Mesenchymal stem cell (in vitro differentiated cells and primary cell): ENCODE measurements around the gene KIF23.

Experiments
- DNase-seq: peaks from one replicate; pipeline ENCODE4 v3.0.0-alpha.2; 2013
- H2AFZ ChIP-seq: one replicate; pipeline ENCODE4 v1.6.1; 2013; ENCODE audit warnings: low read depth, mild to moderate bottlenecking, control low read depth, inconsistent platforms, low read length, moderate library complexity
- H2AK5ac ChIP-seq: 2 replicates; pipeline ENCODE4 v1.6.1; 2013; ENCODE audit warnings: low read length, moderate library complexity, mild to moderate bottlenecking, inconsistent platforms; ENCODE audit not compliant: severe bottlenecking
- H2BK120ac ChIP-seq: one replicate; pipeline ENCODE4 v1.6.1; 2013; ENCODE audit warnings: low read depth, mild to moderate bottlenecking, inconsistent platforms, low read length, moderate library complexity
- H2BK12ac ChIP-seq, 2 experiments: one replicate each; pipeline ENCODE4 v1.6.1; 2013; ENCODE audit warnings: inconsistent platforms in 2 of 2, low read length in 2 of 2, mild to moderate bottlenecking in 2 of 2, moderate library complexity in 2 of 2, control low read depth in 1 of 2
- H2BK15ac ChIP-seq: one replicate; pipeline ENCODE4 v1.6.1; 2013; ENCODE audit warnings: mild to moderate bottlenecking, low read depth, inconsistent platforms; ENCODE audit not compliant: poor library complexity, severe bottlenecking
- H2BK5ac ChIP-seq: 2 replicates; pipeline ENCODE4 v1.6.1; 2013; ENCODE audit warnings: low read depth, mild to moderate bottlenecking, low read length, control low read depth, inconsistent platforms; ENCODE audit not compliant: poor library complexity, severe bottlenecking
- H3K14ac ChIP-seq, 2 experiments: one replicate each; pipeline ENCODE4 v1.6.1; 2013; ENCODE audit warnings: inconsistent platforms in 2 of 2, low read length in 2 of 2, control low read depth in 1 of 2, mild to moderate bottlenecking in 1 of 2, moderate library complexity in 1 of 2
- H3K18ac ChIP-seq, 2 experiments: one replicate each; pipeline ENCODE4 v1.6.1; 2013; ENCODE audit warnings: inconsistent platforms in 2 of 2, low read length in 2 of 2, control low read depth in 1 of 2, low read depth in 1 of 2, mild to moderate bottlenecking in 1 of 2
- H3K23ac ChIP-seq, 2 experiments: one replicate each; pipeline ENCODE4 v1.6.1; 2013; ENCODE audit warnings: inconsistent platforms in 2 of 2, low read length in 2 of 2, mild to moderate bottlenecking in 2 of 2, moderate library complexity in 2 of 2, control low read depth in 1 of 2
- H3K27ac ChIP-seq: 2 replicates; pipeline ENCODE4 v1.5.1; 2013; ENCODE audit warnings: mild to moderate bottlenecking, moderate library complexity, low read length, control low read depth, inconsistent platforms; ENCODE audit not compliant: poor library complexity, severe bottlenecking
- H3K27me3 ChIP-seq, 2 experiments: 2 replicates each; pipeline versions ENCODE4 v1.6.1 to v1.7.0; 2013; ENCODE audit warnings: low read length in 2 of 2, mild to moderate bottlenecking in 2 of 2, moderate library complexity in 2 of 2, control low read depth in 1 of 2, inconsistent platforms in 1 of 2; ENCODE audit not compliant: control insufficient read depth in 1 of 2, insufficient read depth in 1 of 2
- H3K36me3 ChIP-seq, 2 experiments: 2 replicates each; pipeline versions ENCODE4 v1.6.1 to v1.7.0; 2013; ENCODE audit warnings: low read length in 2 of 2, control low read depth in 1 of 2, inconsistent platforms in 1 of 2, low read depth in 1 of 2, mild to moderate bottlenecking in 1 of 2; ENCODE audit not compliant: insufficient read depth in 2 of 2, control insufficient read depth in 1 of 2
- H3K4ac ChIP-seq, 2 experiments: one replicate each; pipeline ENCODE4 v1.6.1; 2013; ENCODE audit warnings: inconsistent platforms in 2 of 2, low read length in 2 of 2, mild to moderate bottlenecking in 2 of 2, moderate library complexity in 2 of 2, control low read depth in 1 of 2, low read depth in 1 of 2
- H3K4me1 ChIP-seq: 2 replicates; pipeline ENCODE4 v1.6.1; 2013; ENCODE audit warnings: low read depth, low read length, control low read depth; ENCODE audit not compliant: control insufficient read depth, insufficient read depth
- H3K4me2 ChIP-seq: 2 replicates; pipeline ENCODE4 v1.6.1; 2013; ENCODE audit warnings: low read length, mild to moderate bottlenecking, inconsistent platforms; ENCODE audit not compliant: poor library complexity, severe bottlenecking
- H3K4me3 ChIP-seq, 2 experiments: 2 replicates each; pipeline versions ENCODE4 v1.5.1 to v1.7.0; 2013; ENCODE audit warnings: low read length in 2 of 2, mild to moderate bottlenecking in 2 of 2, control low read depth in 1 of 2, low read depth in 1 of 2; ENCODE audit not compliant: insufficient read depth in 1 of 2
- H3K79me1 ChIP-seq: replicated peaks from 2 replicates; pipeline ENCODE4 v1.6.1; 2013; ENCODE audit warnings: mild to moderate bottlenecking, control low read depth, low read length, inconsistent platforms; ENCODE audit not compliant: poor library complexity, severe bottlenecking
- H3K9ac ChIP-seq: 2 replicates; pipeline ENCODE4 v1.7.0; 2013; ENCODE audit warnings: mild to moderate bottlenecking, low read length, moderate library complexity
- H3K9me3 ChIP-seq: 2 replicates; pipeline ENCODE4 v1.7.0; 2013; ENCODE audit warnings: mild to moderate bottlenecking, low read length; ENCODE audit not compliant: control insufficient read depth
- H4K8ac ChIP-seq: one replicate; pipeline ENCODE4 v1.6.1; 2013; ENCODE audit warnings: inconsistent platforms, mild to moderate bottlenecking, low read length, moderate library complexity
- H4K91ac ChIP-seq: one replicate; pipeline ENCODE4 v1.6.1; 2013; ENCODE audit warnings: mild to moderate bottlenecking, low read length, inconsistent platforms
- WGBS: methylation state at CpG from one replicate; pipeline ENCODE4 v1.1.7; 2013; ENCODE audit warnings: mixed read lengths; 5-methylcytosine and 5-hydroxymethylcytosine counted together

KIF23 gene

DNA sequence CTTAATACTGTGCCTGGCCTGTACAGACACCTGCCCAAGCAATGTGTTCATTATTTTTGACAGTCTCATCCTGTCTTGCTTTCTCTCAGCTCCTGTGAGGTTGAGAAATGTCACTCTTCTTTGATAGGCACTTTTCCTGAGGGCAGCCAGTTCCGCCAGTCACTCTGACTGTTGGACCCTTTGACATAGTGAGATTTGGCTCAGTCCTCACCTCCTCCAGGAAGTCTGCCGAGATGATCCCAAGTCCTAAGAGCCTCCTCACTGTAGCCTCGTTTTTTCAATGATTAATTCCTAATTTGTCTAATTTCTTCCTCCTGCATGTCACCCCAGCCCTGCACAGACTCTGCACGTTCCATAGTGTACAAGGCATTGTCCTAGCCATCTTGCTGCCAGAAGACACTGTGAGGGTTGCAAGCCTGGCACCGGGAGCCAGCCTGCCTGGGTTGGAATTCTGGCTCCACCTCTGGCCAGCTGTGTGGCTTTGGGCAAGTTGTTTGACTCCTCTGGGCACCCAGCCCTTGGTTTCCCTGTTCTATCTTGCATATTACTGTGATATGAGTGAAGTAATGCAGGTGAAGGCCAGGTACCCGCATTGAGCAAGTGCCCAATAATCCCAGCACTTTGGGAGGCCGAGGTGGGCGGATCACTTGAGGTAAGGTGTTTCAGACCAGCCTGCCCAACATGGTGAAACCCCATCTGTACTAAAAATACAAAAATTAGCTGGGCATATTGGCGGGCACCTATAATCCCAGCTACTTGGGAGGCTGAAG lies 62.7 kb downstream of the KIF23 start:
- H3K18ac ChIP-seq = no peak overlapping the region
- no peak overlapping the region for H3K27ac ChIP-seq
- no peak overlapping the region for H2BK5ac ChIP-seq
- H2BK15ac ChIP-seq = no peak overlapping the region
- H3K36me3 ChIP-seq = no peaks in the 10 kb centered on the region
- H3K9ac ChIP-seq = no peak overlapping the region
- H2AK5ac ChIP-seq = no peak overlapping the region
- no peak overlapping the region for H3K4me3 ChIP-seq
- no peak overlapping the region for H2AFZ ChIP-seq
- no peak overlapping the region for H3K14ac ChIP-seq
- no peak overlapping the region for H3K4ac ChIP-seq
- no peak overlapping the region for H3K23ac ChIP-seq
- no peak overlapping the region for H3K4me2 ChIP-seq
- no peak overlapping the region for H4K8ac ChIP-seq
- peaks cover 9 to 22% of the 10 kb centered on the region in 2 experiments for H3K27me3 ChIP-seq
- peaks cover 5% of the 10 kb centered on the region for H3K4me1 ChIP-seq
- H3K79me1 ChIP-seq = no peaks in the 10 kb centered on the region
- H2BK120ac ChIP-seq = no peak overlapping the region
- 87% methylated on average over 9 of the region's 9 CpGs for WGBS
- H2BK12ac ChIP-seq = no peak overlapping the region
- DNase-seq = no peak
- peaks cover 10% of the 10 kb centered on the region for H3K9me3 ChIP-seq
- H4K91ac ChIP-seq = no peak overlapping the region

DNA sequence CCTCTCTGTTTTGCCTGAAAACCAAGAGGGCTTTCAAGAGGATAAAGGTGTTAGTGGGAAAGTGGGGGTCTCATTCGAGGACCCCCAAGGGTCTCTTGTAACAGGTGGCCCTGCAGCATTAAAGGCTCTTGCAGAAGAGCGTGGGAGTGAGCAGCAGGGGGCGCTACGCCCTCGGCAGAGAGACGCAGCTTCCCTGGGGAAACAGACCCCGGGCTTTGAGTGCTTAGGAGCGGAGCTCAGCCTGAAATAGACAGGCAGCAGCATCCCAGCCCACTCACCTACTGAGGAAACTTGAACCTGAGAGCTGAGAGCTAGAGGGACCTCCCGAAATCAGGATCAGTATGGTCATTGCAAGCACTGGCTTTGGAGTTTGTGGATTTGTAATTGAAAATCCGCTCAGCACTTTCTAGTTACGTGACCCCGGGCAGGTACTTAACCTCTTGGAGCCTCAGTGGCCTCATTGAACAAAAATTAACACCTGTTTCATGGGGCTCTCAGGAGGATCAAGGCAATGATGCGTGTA lies 64.2 kb downstream of the KIF23 start:
- H3K4me2 ChIP-seq = no peak overlapping the region
- H2AFZ ChIP-seq = no peak overlapping the region
- H3K27me3 ChIP-seq = peaks cover 18 to 22% of the 10 kb centered on the region in 2 experiments
- peak; percentile 50 for DNase-seq
- H2AK5ac ChIP-seq = no peak overlapping the region
- no peak overlapping the region for H2BK15ac ChIP-seq
- WGBS = 34% methylated on average over 12 of the region's 13 CpGs
- no peak overlapping the region for H2BK12ac ChIP-seq
- H4K91ac ChIP-seq = no peak overlapping the region
- H3K9me3 ChIP-seq = peaks cover 10% of the 10 kb centered on the region
- H2BK120ac ChIP-seq = no peak overlapping the region
- H3K23ac ChIP-seq = no peak overlapping the region
- no peak overlapping the region for H3K4ac ChIP-seq
- H3K18ac ChIP-seq = no peak overlapping the region
- H2BK5ac ChIP-seq = no peak overlapping the region
- no peak overlapping the region for H3K27ac ChIP-seq
- H3K14ac ChIP-seq = no peak overlapping the region
- no peaks in the 10 kb centered on the region for H3K36me3 ChIP-seq
- H3K79me1 ChIP-seq = no peaks in the 10 kb centered on the region
- no peak overlapping the region for H4K8ac ChIP-seq
- H3K4me1 ChIP-seq = peaks cover 5% of the 10 kb centered on the region
- H3K4me3 ChIP-seq = no peak overlapping the region
- no peak overlapping the region for H3K9ac ChIP-seq

DNA sequence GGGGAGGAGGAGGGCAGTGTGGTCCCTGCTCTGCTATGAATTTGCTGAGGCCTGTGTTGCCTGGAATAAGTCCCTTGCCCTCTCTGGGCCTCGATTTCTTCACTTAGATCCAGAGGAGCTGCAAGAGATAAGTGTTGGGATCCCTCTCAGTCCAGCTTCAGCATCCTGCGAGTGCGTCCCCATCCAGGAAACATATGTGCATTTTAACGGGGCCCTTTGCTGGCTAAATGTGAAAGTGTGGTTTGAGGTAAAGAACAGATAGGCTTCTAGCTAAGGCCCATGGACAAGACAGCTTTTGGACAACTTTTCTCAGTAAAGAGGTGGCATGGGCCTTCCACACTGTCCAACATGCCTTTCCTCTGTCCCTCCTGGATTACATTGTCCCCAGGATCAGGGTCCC lies 64.9 kb downstream of the KIF23 start:
- Histone ChIP-seq H3K79me1 (no peaks in the 10 kb centered on the region), H2AK5ac (no peak overlapping the region), H3K18ac (no peak overlapping the region), H3K4me3 (no peak overlapping the region), H3K14ac (no peak overlapping the region), H3K4me1 (peaks cover 4% of the 10 kb centered on the region), H3K23ac (no peak overlapping the region), H2BK120ac (no peak overlapping the region), H3K4ac (no peak overlapping the region), H2BK5ac (no peak overlapping the region), H2AFZ (no peak overlapping the region), H3K9ac (no peak overlapping the region), H3K27ac (no peak overlapping the region), H3K9me3 (peaks cover 10% of the 10 kb centered on the region), H2BK12ac (no peak overlapping the region), H3K27me3 (peaks cover 23 to 30% of the 10 kb centered on the region in 2 experiments), H3K4me2 (no peak overlapping the region), H2BK15ac (no peak overlapping the region), H3K36me3 (no peaks in the 10 kb centered on the region), H4K8ac (no peak overlapping the region), H4K91ac (no peak overlapping the region)
- no peak for DNase-seq
- WGBS = 85% methylated on average over 4 of the region's 4 CpGs

DNA sequence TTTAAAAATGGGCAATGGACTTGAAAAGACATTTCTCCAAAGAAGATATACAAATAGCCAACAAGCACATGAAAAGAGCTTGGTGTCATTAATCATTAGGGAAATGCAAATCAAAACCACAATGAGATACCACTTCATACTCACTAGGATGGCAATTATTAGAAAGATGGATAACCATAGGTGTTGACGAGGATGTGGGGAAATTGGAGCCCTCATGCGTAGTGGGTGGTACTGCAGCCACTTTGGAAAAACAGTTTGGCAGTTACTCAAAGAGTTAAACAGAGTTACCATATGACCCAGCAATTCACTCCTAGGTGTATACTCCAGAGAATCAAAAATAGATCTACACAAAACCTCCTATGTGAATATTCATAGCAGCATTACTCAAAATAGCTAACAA lies 65.8 kb downstream of the KIF23 start:
- no peak overlapping the region for H3K9ac ChIP-seq
- H2BK12ac ChIP-seq = no peak overlapping the region
- no peaks in the 10 kb centered on the region for H3K36me3 ChIP-seq
- no peak overlapping the region for H2BK5ac ChIP-seq
- peaks cover 10% of the 10 kb centered on the region for H3K9me3 ChIP-seq
- H3K23ac ChIP-seq = no peak overlapping the region
- H3K4me1 ChIP-seq = no peaks in the 10 kb centered on the region
- no peak overlapping the region for H3K4me2 ChIP-seq
- no peak overlapping the region for H3K14ac ChIP-seq
- H2BK15ac ChIP-seq = no peak overlapping the region
- H2AFZ ChIP-seq = no peak overlapping the region
- H2AK5ac ChIP-seq = no peak overlapping the region
- no peak overlapping the region for H3K4me3 ChIP-seq
- DNase-seq = no peak
- peaks cover 30 to 39% of the 10 kb centered on the region in 2 experiments for H3K27me3 ChIP-seq
- H2BK120ac ChIP-seq = no peak overlapping the region
- H4K91ac ChIP-seq = no peak overlapping the region
- WGBS = 96% methylated on average over 2 of the region's 2 CpGs
- H4K8ac ChIP-seq = no peak overlapping the region
- no peak overlapping the region for H3K27ac ChIP-seq
- H3K4ac ChIP-seq = no peak overlapping the region
- H3K18ac ChIP-seq = no peak overlapping the region
- H3K79me1 ChIP-seq = no peaks in the 10 kb centered on the region
